Loucy (cell line): ENCODE measurements around the gene TECTA.

Experiments used
- H2AFZ ChIP-seq: fragments of 200-600 bp; sonication (generic); 2 replicates; pipeline ENCODE4 v1.6.0; 2016; ENCODE audit warnings: antibody characterized with exemption, mild to moderate bottlenecking, low read length, moderate library complexity
- H3F3A ChIP-seq: fragments of 200-600 bp; 2 replicates; pipeline ENCODE4 v1.6.0; 2016; ENCODE audit warnings: antibody characterized with exemption, low read depth, mild to moderate bottlenecking
- H3K27me3 ChIP-seq: fragments of 200-600 bp; sonication (generic); 2 replicates; pipeline ENCODE4 v1.6.1; 2014; ENCODE audit warnings: low read length, mild to moderate bottlenecking; ENCODE audit not compliant: insufficient read depth, poor library complexity, severe bottlenecking
- H3K36me3 ChIP-seq: fragments of 200-600 bp; sonication (generic); 2 replicates; pipeline ENCODE4 v1.6.1; 2016; ENCODE audit warnings: low read length; ENCODE audit not compliant: insufficient read depth
- H3K4me1 ChIP-seq: fragments of 200-600 bp; sonication (generic); 2 replicates; pipeline ENCODE4 v1.5.1; 2014; ENCODE audit warnings: low read length, mild to moderate bottlenecking; ENCODE audit not compliant: insufficient read depth, poor library complexity, severe bottlenecking
- H3K4me2 ChIP-seq: fragments of 200-600 bp; sonication (generic); 2 replicates; pipeline ENCODE4 v1.6.0; 2014; ENCODE audit warnings: antibody characterized with exemption, low read length, low read depth, mild to moderate bottlenecking; ENCODE audit not compliant: poor library complexity, severe bottlenecking
- H3K4me3 ChIP-seq: fragments of 200-600 bp; sonication (generic); 2 replicates; pipeline ENCODE4 v1.5.1; 2014; ENCODE audit warnings: low read length, mild to moderate bottlenecking, mixed read lengths; ENCODE audit not compliant: poor library complexity, severe bottlenecking
- H3K79me2 ChIP-seq: fragments of 200-600 bp; sonication (generic); 2 replicates; pipeline ENCODE4 v1.6.1; 2014; ENCODE audit warnings: low read length; ENCODE audit not compliant: insufficient read depth
- H3K9ac ChIP-seq: fragments of 200-600 bp; sonication (generic); 2 replicates; pipeline ENCODE4 v1.6.0; 2014; ENCODE audit warnings: mild to moderate bottlenecking, low read depth, low read length, moderate library complexity; ENCODE audit not compliant: poor library complexity, severe bottlenecking
- H3K9me2 ChIP-seq: fragments of 200-600 bp; sonication (generic); replicated peaks from 2 replicates; pipeline ENCODE4 v1.6.1; 2016; ENCODE audit warnings: low read depth, low read length, mixed read lengths
- H3K9me3 ChIP-seq: fragments of 200-600 bp; sonication (generic); 2 replicates; pipeline ENCODE4 v1.6.1; 2014; ENCODE audit warnings: mild to moderate bottlenecking, antibody characterized with exemption, low read length, low read depth; ENCODE audit not compliant: insufficient read depth
- H4K20me1 ChIP-seq: fragments of 200-600 bp; sonication (generic); 2 replicates; pipeline ENCODE4 v1.6.0; 2014; ENCODE audit warnings: antibody characterized with exemption, low read length, mild to moderate bottlenecking; ENCODE audit not compliant: insufficient read depth, poor library complexity, severe bottlenecking
- EZH2phosphoT487 ChIP-seq: fragments of 200-600 bp; IDR thresholded peaks from 2 replicates; pipeline ENCODE4 v1.6.1; 2018; ENCODE audit warnings: antibody characterized with exemption, mild to moderate bottlenecking, moderate library complexity, borderline replicate concordance
- TF ChIP-seq, protein P1 (sequence below): fragments of 200-600 bp; sonication (generic); conservative IDR thresholded peaks from 2 replicates; pipeline ENCODE4 v1.5.1; 2014; ENCODE audit warnings: mild to moderate bottlenecking, antibody characterized with exemption, low read length

The TECTA gene

DNA sequence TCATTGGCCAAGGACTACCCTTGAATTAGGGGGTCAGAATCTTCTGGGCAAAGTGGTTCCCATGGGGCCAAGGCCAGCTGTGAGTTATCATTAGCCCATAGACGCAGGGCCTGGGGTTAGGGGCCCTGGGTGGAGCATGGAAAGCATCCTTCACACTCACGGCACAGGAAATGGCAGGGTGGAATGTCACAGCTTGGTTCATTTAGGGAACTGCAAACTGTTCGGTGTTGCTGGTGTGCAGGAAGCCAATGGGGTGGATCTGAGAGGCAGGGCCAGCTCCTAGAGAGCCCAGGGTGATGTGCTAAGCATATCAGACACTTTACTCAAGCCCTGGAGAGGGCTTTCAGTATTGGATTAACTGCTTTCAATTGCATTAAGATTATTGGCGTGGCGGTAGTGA, 42.9 kb downstream of the TECTA start:
- no peak overlapping the region for H3K4me2 ChIP-seq

DNA sequence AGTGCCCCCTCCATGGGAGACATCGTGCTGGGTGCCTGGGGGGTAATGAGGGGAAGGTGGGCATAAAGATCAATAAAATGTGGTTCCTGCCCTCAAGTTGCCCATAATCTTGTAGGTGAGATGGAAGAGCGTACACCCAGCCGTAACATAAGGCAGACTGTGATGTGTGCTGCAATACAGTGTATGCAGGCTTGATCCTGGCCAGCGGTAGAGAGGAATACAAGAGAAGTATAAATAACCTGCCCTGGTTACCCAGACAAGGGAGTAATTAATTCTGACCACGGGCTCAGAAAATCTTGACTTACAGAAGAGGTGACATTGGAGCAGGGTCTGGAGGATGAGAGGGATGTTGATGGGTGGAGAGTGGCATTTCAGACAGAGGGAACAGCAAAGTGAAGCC, 43.7 kb downstream of the TECTA start:
- H3K9me3 ChIP-seq: no peaks in the 10 kb centered on the region
- H3K4me2 ChIP-seq: no peak overlapping the region
- H3K36me3 ChIP-seq: no peaks in the 10 kb centered on the region
- no peaks in the 10 kb centered on the region for H4K20me1 ChIP-seq
- H3K4me1 ChIP-seq: no peaks in the 10 kb centered on the region
- H3K79me2 ChIP-seq: no peaks in the 10 kb centered on the region
- TF ChIP-seq EZH2phosphoT487: no peak
- TF ChIP-seq, protein P1, sequence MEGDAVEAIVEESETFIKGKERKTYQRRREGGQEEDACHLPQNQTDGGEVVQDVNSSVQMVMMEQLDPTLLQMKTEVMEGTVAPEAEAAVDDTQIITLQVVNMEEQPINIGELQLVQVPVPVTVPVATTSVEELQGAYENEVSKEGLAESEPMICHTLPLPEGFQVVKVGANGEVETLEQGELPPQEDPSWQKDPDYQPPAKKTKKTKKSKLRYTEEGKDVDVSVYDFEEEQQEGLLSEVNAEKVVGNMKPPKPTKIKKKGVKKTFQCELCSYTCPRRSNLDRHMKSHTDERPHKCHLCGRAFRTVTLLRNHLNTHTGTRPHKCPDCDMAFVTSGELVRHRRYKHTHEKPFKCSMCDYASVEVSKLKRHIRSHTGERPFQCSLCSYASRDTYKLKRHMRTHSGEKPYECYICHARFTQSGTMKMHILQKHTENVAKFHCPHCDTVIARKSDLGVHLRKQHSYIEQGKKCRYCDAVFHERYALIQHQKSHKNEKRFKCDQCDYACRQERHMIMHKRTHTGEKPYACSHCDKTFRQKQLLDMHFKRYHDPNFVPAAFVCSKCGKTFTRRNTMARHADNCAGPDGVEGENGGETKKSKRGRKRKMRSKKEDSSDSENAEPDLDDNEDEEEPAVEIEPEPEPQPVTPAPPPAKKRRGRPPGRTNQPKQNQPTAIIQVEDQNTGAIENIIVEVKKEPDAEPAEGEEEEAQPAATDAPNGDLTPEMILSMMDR: no peak
- no peaks in the 10 kb centered on the region for H3K9me2 ChIP-seq
- no peak overlapping the region for H2AFZ ChIP-seq
- H3F3A ChIP-seq: no peaks in the 10 kb centered on the region
- no peaks in the 10 kb centered on the region for H3K27me3 ChIP-seq
- no peak overlapping the region for H3K9ac ChIP-seq
- no peak overlapping the region for H3K4me3 ChIP-seq

More for the DNA sequence above, 42.9 kb downstream of the TECTA start:
- Histone ChIP-seq H3K9me2 (no peaks in the 10 kb centered on the region), H3K4me3 (no peak overlapping the region), H3K27me3 (no peaks in the 10 kb centered on the region), H4K20me1 (no peaks in the 10 kb centered on the region), H3K4me1 (no peaks in the 10 kb centered on the region), H2AFZ (no peak overlapping the region), H3K9me3 (no peaks in the 10 kb centered on the region), H3F3A (no peaks in the 10 kb centered on the region), H3K36me3 (no peaks in the 10 kb centered on the region), H3K9ac (no peak overlapping the region), H3K79me2 (no peaks in the 10 kb centered on the region)
- TF ChIP-seq, protein P1: no peak
- TF ChIP-seq EZH2phosphoT487: no peak

DNA sequence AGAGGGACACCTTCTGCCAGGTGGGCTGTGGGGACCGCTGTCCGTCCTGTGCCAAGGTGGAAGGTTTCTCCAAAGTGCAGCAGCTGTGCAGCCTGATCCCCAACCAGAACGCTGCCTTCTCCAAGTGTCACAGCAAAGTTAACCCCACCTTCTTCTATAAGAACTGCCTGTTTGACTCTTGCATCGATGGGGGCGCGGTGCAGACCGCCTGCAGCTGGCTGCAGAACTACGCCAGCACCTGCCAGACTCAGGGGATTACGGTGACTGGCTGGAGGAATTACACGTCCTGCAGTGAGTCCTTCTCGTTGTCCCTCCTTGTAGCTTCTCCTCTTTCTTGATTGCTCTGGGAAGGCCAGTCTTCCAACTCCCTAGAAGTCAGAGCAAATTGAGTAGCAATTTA, 44.8 kb downstream of the TECTA start:
- no peak overlapping the region for H3K4me3 ChIP-seq
- no peaks in the 10 kb centered on the region for H3F3A ChIP-seq
- no peaks in the 10 kb centered on the region for H3K36me3 ChIP-seq
- H2AFZ ChIP-seq: no peak overlapping the region
- TF ChIP-seq, protein P1: no peak
- no peak for TF ChIP-seq EZH2phosphoT487
- H3K27me3 ChIP-seq: no peaks in the 10 kb centered on the region
- H3K79me2 ChIP-seq: no peaks in the 10 kb centered on the region
- H3K4me1 ChIP-seq: no peaks in the 10 kb centered on the region
- H3K9ac ChIP-seq: no peak overlapping the region
- H3K9me3 ChIP-seq: no peaks in the 10 kb centered on the region
- H4K20me1 ChIP-seq: no peaks in the 10 kb centered on the region
- H3K9me2 ChIP-seq: no peaks in the 10 kb centered on the region
- H3K4me2 ChIP-seq: no peak overlapping the region
